Brain microvascular endothelial cell (primary cell): ENCODE data around the gene GMPS.

Experiments
- DNase-seq: peaks from one replicate; pipeline ENCODE4 v3.0.0-alpha.2; 2020
- H3K27ac ChIP-seq: fragments of 250-450 bp; sonication (Bioruptor Pico); 2 replicates; pipeline ENCODE4 v1.5.1; 2020; ENCODE audit warnings: mild to moderate bottlenecking, moderate library complexity
- H3K27me3 ChIP-seq: fragments of 250-450 bp; sonication (Bioruptor Pico); replicated peaks from 2 replicates; pipeline ENCODE4 v1.5.1; 2020; ENCODE audit warnings: mild to moderate bottlenecking
- H3K36me3 ChIP-seq: fragments of 250-450 bp; sonication (Bioruptor Pico); replicated peaks from 2 replicates; pipeline ENCODE4 v1.5.1; 2020; ENCODE audit warnings: mild to moderate bottlenecking
- H3K4me3 ChIP-seq: 2 replicates; pipeline ENCODE4 v1.5.1; 2011; ENCODE audit warnings: low read depth, mild to moderate bottlenecking, control low read depth, low read length, moderate library complexity
- CTCF ChIP-seq: IDR thresholded peaks from 2 replicates; pipeline ENCODE4 v1.5.1; 2011; ENCODE audit warnings: low read depth, mild to moderate bottlenecking, moderate library complexity, low read length, control low read depth, inconsistent platforms; ENCODE audit errors: missing control alignments
- in situ Hi-C: cut with HindIII; loops from 2 replicates; pipeline ENCODE4 v1.10.0; 2017; ENCODE audit warnings: low sequenced_read_pairs, low pct_ligation_motif_present

The GMPS gene

GRCh38 chr3:155891321-155891720 is 20.9 kb downstream of the GMPS start:
- no peaks in the 10 kb centered on the region for H3K27me3 ChIP-seq
- in situ Hi-C loops: no loop called here
- DNase-seq: no peak
- no peak overlapping the region for H3K27ac ChIP-seq
- no peak for TF ChIP-seq CTCF
- H3K4me3 ChIP-seq: no peak overlapping the region
- no peaks in the 10 kb centered on the region for H3K36me3 ChIP-seq

- Histone ChIP-seq H3K27ac (no peak overlapping the region), H3K36me3 (peaks cover 4% of the 10 kb centered on the region), H3K4me3 (no peak overlapping the region), H3K27me3 (no peaks in the 10 kb centered on the region)
- TF ChIP-seq CTCF: no peak
- in situ Hi-C loops: no loop called here
- DNase-seq: no peak
Observed at GRCh38 chr3:155895379-155895900, 25.0 kb downstream of the GMPS start.

- peaks cover 17% of the 10 kb centered on the region for H3K36me3 ChIP-seq
- TF ChIP-seq CTCF: no peak
- H3K27ac ChIP-seq: no peak overlapping the region
- no peaks in the 10 kb centered on the region for H3K27me3 ChIP-seq
- in situ Hi-C loops: no loop called here
- no peak for DNase-seq
- no peak overlapping the region for H3K4me3 ChIP-seq
Observed at GRCh38 chr3:155906900-155907299, 36.5 kb downstream of the GMPS start.

- DNase-seq: no peak
- in situ Hi-C loops: no loop called here
- H3K27ac ChIP-seq: no peak overlapping the region
- H3K36me3 ChIP-seq: peaks cover 17% of the 10 kb centered on the region
- no peak overlapping the region for H3K4me3 ChIP-seq
- no peak for TF ChIP-seq CTCF
- no peaks in the 10 kb centered on the region for H3K27me3 ChIP-seq
Observed at GRCh38 chr3:155908086-155908485, 37.6 kb downstream of the GMPS start.

- Histone ChIP-seq H3K27ac (no peak overlapping the region), H3K36me3 (peaks cover 17% of the 10 kb centered on the region), H3K4me3 (no peak overlapping the region), H3K27me3 (no peaks in the 10 kb centered on the region)
- in situ Hi-C loops: no loop called here
- TF ChIP-seq CTCF: no peak
- DNase-seq: no peak
Observed at GRCh38 chr3:155908605-155909004, 38.2 kb downstream of the GMPS start.

- Histone ChIP-seq H3K36me3 (peaks cover 30% of the 10 kb centered on the region), H3K27me3 (no peaks in the 10 kb centered on the region), H3K4me3 (no peak overlapping the region), H3K27ac (no peak overlapping the region)
- TF ChIP-seq CTCF: no peak
- no peak for DNase-seq
- in situ Hi-C loops: no loop called here
Observed at GRCh38 chr3:155912090-155912489, 41.6 kb downstream of the GMPS start.
